ENCODE data around the gene CMPK2.
A peak's percentile ranks its signal among the peaks of the same experiment; 100 is the strongest.
"Not testable (repeated sequence)": the region's sequence is repeated elsewhere in the genome, so short reads cannot be mapped to it uniquely, and the experiment has no call there.

The CMPK2 gene

GRCh38 chr2:6866275-6866671 is 566 bp upstream of the CMPK2 start:
- Mint-ChIP-seq H3K36me3 (ENCODE audit: low read depth) (peaks cover 6% of the 10 kb centered on the region), H3K4me3 (peak overlapping the region; percentile 93 to 95 (median 93)), H3K4me1 (peaks cover 19% of the 10 kb centered on the region), H3K27me3 (ENCODE audit: low read depth) (peaks cover 21% of the 10 kb centered on the region), H3K27ac (peak overlapping the region; percentile 58 to 91 (median 67)), H3K9me3 (peaks cover 10% of the 10 kb centered on the region)
- TF ChIP-seq CTCF (IDR thresholded peaks at IDR 0.05; ENCODE audit: unreplicated experiment in 3 of 3), result peak; percentile 44 to 53 (median 51)

GRCh38 chr2:6864923-6865345 is 773 bp downstream of the CMPK2 start:
- Mint-ChIP-seq H3K36me3 (ENCODE audit: low read depth) (peaks cover 19% of the 10 kb centered on the region), H3K27me3 (ENCODE audit: low read depth) (peaks cover 21% of the 10 kb centered on the region), H3K4me3 (peak overlapping the region; percentile 67 to 83 (median 68)), H3K4me1 (peaks cover 19% of the 10 kb centered on the region), H3K9me3 (peaks cover 18% of the 10 kb centered on the region), H3K27ac (peak overlapping the region in 1 of 3 experiments; percentile 19)
- TF ChIP-seq CTCF (IDR thresholded peaks at IDR 0.05; ENCODE audit: unreplicated experiment in 3 of 3), result no peak

GRCh38 chr2:6864231-6864754 is 1.4 kb downstream of the CMPK2 start:
- Mint-ChIP-seq H3K27ac (peak overlapping the region in 1 of 3 experiments; percentile 19), H3K4me3 (peak overlapping the region; percentile 67 to 83 (median 68)), H3K27me3 (ENCODE audit: low read depth) (peaks cover 21% of the 10 kb centered on the region), H3K9me3 (peaks cover 21% of the 10 kb centered on the region), H3K4me1 (peaks cover 19% of the 10 kb centered on the region), H3K36me3 (ENCODE audit: low read depth) (peaks cover 23% of the 10 kb centered on the region)
- TF ChIP-seq CTCF (IDR thresholded peaks at IDR 0.05; ENCODE audit: unreplicated experiment in 3 of 3), result no peak

- H3K27ac Mint-ChIP-seq, result no peak overlapping the region
- H3K27me3 Mint-ChIP-seq (ENCODE audit: low read depth), result peaks cover 21% of the 10 kb centered on the region
- H3K9me3 Mint-ChIP-seq, result peaks cover 24% of the 10 kb centered on the region
- peaks cover 25% of the 10 kb centered on the region for H3K36me3 Mint-ChIP-seq (ENCODE audit: low read depth)
- H3K4me3 Mint-ChIP-seq, result peak overlapping the region; percentile 67 to 83 (median 68)
- no peak for TF ChIP-seq CTCF (IDR thresholded peaks at IDR 0.05; ENCODE audit: unreplicated experiment in 3 of 3)
- H3K4me1 Mint-ChIP-seq, result peaks cover 19% of the 10 kb centered on the region
Measured at GRCh38 chr2:6863792-6864191, 1.9 kb downstream of the CMPK2 start.

GRCh38 chr2:6860296-6860695 is 5.4 kb downstream of the CMPK2 start:
- Mint-ChIP-seq H3K9me3 (peaks cover 38% of the 10 kb centered on the region), H3K4me3 (no peak overlapping the region), H3K27me3 (ENCODE audit: low read depth) (peaks cover 17% of the 10 kb centered on the region), H3K27ac (no peak overlapping the region), H3K4me1 (peaks cover 14% of the 10 kb centered on the region), H3K36me3 (ENCODE audit: low read depth) (peaks cover 36% of the 10 kb centered on the region)
- no peak for TF ChIP-seq CTCF (IDR thresholded peaks at IDR 0.05; ENCODE audit: unreplicated experiment in 3 of 3)

- not testable (repeated sequence) for H3K27me3 Mint-ChIP-seq (ENCODE audit: low read depth); H3K27ac Mint-ChIP-seq; H3K4me3 Mint-ChIP-seq; H3K4me1 Mint-ChIP-seq
- Mint-ChIP-seq H3K36me3 (ENCODE audit: low read depth) (peaks cover 40% of the 10 kb centered on the region), H3K9me3 (peaks cover 41% of the 10 kb centered on the region)
Measured at GRCh38 chr2:6858466-6859027, 7.2 kb downstream of the CMPK2 start.
